NCI-H146 treated with DMSO at 0.1 percent for 48 hours (cell line): ENCODE results near the gene DHRS12.

ENCODE experiments used
- DNase-seq: peaks from one replicate; lab custom pipeline; 2025; ENCODE audit not compliant: unreplicated experiment; lab: John Stamatoyannopoulos, UW

Gene DHRS12

DNA sequence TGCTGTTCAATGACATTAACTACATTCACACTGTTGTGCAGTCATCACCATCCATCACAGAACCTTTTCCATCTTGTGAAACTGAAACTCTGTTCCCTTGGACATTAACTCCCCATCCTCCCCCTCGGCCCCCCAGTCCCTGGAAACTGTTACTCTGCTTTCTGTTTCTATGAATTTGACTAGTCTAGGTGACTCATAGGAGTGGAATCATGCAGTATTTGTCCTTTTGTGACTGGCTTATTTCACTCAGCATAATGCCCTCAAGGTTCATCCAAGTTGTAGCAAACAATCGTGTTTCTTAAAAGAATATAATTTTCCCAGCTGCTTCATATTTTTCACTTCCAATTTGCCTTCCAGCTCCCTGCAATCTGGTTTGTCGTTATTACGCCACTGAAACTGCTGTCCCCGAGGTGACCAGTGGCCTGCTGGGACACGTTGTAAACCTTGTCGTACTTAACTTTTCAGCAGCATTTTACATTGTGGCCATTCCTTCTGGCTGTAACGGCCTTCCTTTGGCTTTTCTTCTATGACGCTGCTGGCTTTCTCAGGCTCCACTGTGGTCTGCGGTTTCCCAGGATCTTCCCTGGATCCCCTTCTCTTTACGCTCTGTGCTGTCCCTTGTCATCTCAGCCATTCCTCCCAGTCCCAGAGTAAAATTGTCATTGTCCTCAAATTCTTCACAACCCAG, 74.0 kb downstream of the DHRS12 start:
- DNase-seq = no peak

DNA sequence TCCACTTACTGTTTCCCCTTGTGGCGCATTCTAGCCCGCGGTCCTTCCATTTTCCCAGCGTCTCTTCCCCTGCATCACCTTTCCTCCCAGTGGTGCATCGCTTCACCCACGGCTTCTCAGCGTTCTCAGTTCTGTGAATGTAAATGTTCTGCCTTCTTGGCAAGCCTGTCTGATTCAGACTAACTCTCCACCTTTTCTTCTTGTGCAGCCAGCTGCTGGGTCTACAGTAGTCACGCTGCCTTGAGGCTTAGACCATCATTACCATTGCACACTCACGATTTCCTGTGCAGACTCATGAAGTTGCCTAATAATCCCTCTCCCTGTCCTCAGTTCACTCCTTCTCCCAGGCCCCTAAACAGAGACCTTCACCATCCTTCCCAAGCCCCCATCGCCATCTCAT, 75.0 kb downstream of the DHRS12 start:
- DNase-seq = no peak

DNA sequence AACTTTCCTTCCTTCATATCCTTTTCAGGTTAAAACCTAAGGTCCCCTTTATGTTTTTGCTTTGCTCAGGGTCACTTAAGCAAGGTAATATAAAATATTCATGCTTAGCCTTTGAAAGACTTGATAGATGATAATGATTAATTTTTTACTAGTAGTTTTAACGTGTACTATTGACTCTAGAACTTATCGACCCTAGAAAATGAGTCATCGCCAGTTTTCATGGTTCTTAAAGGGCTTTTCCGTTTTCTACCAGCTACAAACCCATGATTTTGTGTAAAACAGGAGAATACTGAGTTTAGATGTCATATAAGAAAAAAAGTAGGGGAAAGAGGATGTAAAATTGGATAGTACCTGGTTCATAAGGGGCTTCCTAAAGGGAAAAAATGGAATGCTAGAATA, 75.7 kb downstream of the DHRS12 start:
- no peak for DNase-seq

DNA sequence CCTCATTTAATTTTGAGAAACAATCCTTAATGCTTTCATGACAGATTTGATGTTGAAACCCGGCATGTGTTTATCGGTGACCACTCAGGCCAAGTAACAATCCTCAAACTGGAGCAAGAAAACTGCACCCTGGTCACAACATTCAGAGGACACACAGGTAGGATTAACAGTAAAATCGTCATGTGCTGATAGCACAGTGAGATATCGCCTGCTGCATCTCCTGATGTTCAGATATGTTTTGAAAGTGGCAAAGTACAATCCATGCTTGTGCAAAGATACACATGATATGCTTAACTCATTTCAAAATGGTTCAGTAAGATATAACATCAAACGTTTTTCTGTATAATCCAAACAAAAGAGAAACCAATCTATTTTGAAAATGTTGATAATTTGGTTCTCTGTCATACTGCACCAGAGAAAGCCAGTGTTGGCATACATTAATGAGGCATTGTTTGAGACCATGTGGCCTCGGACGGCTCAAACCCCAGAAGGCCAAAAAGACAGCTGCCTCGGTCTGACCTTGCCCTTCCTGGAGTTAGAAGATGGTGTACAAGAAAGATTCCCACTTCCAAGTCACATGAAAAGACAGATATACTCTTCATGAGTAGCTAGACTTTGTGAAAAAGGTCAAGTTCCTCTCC, 76.2 kb downstream of the DHRS12 start:
- DNase-seq = no peak

DNA sequence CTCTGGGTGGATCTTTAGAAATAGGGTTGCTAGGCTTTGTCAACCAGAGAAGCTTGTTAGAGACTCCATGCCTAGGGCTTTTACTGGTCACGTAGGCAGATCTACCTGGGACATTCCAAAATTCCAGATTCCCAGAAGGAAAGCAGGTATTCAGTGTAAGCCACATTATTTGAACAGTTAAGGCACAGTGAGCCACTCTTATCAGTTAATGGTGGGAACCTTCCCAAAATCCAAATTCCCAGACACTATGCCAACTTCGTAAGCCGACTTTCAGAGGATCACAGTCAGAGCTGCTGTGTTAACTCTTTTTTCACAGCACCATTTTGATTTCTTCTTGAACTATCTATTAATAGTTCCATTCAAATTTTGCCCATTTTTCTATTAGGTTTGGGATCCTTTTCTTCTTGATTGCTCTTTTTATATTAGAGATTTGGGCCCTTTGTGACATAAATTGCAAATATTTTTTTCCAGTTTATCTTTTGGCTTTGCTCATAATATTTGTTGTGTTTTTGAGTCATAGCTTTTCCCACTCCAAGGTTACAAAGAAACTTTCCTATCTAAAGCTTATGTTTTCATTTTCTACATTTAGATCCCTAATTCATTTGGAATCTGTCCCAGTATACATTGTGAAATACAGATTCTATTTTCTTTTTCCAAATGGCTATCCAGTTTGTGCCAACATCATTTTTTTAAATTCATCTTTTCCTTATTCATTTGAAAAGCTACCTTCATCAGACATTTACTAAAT, 77.3 kb downstream of the DHRS12 start:
- no peak for DNase-seq

DNA sequence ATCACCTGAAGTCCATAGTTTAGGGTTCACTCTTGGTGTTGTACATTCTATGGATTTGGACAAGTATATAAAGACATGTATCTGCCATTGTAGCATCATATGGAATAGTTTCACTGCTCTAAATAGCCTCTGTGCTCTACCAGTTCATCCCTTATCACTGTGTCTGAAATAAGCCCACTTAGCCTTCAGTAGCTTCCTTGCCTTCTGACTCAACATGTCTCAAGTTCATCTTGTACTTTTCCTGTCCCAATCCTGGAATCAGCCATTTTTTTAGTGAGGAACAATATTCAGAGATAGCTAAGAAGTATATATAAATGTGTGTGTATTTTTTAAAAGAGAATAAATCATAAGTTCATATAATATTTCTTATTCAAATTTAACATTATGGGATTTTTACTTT, 79.2 kb downstream of the DHRS12 start:
- no peak for DNase-seq

DNA sequence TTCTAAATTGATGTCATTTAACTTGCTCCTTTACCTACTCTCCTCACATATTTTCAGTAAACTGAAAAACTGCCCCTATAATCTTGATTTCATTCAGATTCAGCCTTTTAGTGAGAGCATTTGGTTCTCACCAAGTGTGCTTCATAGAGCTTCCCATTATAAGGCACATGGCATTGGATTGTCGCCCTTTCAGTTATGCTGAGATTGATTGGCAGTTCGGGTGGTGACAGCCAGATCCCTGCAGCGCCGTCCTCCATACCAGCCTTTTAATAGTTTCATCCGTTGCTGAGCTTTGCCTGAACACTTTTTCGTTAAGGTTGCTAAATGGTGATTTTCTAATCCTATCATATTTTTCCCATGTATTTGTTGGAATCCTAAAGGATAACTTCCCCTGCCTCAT, 80.4 kb downstream of the DHRS12 start:
- no peak for DNase-seq

DNA sequence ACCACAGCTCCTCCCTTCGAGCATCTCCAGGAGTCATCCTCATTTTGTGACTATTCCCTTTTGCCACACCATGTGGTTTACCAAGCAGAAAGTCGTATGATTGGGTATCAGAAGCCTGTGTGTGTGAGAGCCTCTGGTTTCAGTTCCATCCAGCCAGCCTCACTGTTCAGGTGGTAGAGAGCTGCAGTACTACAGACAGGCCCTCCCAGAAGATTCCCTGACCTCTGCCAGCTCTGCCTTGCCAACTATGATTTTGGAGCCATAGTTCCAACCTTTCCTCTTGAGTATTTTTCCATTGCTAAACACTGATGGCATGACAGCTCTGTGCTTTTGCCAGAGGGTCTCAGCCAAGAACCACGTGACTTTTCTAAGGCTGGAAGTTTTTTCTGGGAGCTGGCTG, 82.5 kb downstream of the DHRS12 start:
- no peak for DNase-seq

DNA sequence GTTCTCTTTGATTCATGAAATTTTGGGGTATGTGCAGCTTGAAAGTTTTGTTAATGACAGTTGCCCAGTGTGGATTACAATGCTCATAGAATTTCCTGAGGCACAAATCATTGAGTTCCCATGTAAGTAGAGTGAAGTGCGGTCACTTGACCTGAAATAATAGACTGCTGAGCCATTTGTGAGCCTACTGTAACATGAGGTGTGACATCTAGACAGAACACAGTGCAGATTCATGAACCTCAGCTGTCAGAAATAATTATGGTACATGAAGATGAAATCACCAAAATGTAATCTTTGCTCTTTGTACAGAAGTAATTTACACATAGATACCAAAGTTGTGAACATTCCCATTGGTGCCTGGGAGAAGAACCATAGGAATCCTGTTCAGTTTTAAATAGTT, 84.6 kb downstream of the DHRS12 start:
- no peak for DNase-seq
